Measurements from ENCODE around the gene LCA5. TPM values are rescaled to one million over a fixed set of nuclear protein-coding genes. Genes with fewer than 3 reads are reported as not detected.

Gene LCA5
- total and polyA plus RNA-seq, 2 experiments from 2014 or later, result 2.4 to 5.6 TPM

GRCh38 chr6:79504372-79504771 lies 32.9 kb downstream of the LCA5 start:
- 81% methylated on average over 2 of the region's 2 CpGs for WGBS (ENCODE audit: low lambda C conversion rate, missing lambda C conversion rate)
- Histone ChIP-seq H3K36me3 (replicated peaks; ENCODE audit: insufficient read depth, low read depth) (no peaks in the 10 kb centered on the region), H2AFZ (no peak overlapping the region), H3K9me3 (ENCODE audit: low read depth) (no peaks in the 10 kb centered on the region), H3K27ac (no peak overlapping the region), H3K79me2 (no peaks in the 10 kb centered on the region), H3K4me3 (no peak overlapping the region), H3K4me2 (no peak overlapping the region), H3K27me3 (no peaks in the 10 kb centered on the region), H4K20me1 (ENCODE audit: insufficient read depth, poor library complexity, severe bottlenecking) (no peaks in the 10 kb centered on the region), H3K9me2 (replicated peaks; ENCODE audit: insufficient read depth) (no peaks in the 10 kb centered on the region), H3K4me1 (ENCODE audit: insufficient read depth) (no peaks in the 10 kb centered on the region)
- TF ChIP-seq EZH2phosphoT487 (IDR thresholded peaks at IDR 0.05; ENCODE audit: low read depth, severe bottlenecking, unreplicated experiment), result no peak
- no peak for TF ChIP-seq EZH2 (IDR thresholded peaks at IDR 0.05; ENCODE audit: borderline replicate concordance)
- TF ChIP-seq CTCF (IDR thresholded peaks at IDR 0.05; ENCODE audit: poor library complexity), result no peak
- no peak for DNase-seq (ENCODE audit: low spot score)

GRCh38 chr6:79498842-79499241 lies 38.4 kb downstream of the LCA5 start:
- Histone ChIP-seq H3K9me3 (ENCODE audit: low read depth) (no peaks in the 10 kb centered on the region), H3K4me1 (ENCODE audit: insufficient read depth) (no peaks in the 10 kb centered on the region), H3K4me2 (no peak overlapping the region), H4K20me1 (ENCODE audit: insufficient read depth, poor library complexity, severe bottlenecking) (no peaks in the 10 kb centered on the region), H3K27ac (no peak overlapping the region), H3K79me2 (no peaks in the 10 kb centered on the region), H3K27me3 (no peaks in the 10 kb centered on the region), H3K9me2 (replicated peaks; ENCODE audit: insufficient read depth) (no peaks in the 10 kb centered on the region), H3K4me3 (no peak overlapping the region), H2AFZ (no peak overlapping the region), H3K36me3 (replicated peaks; ENCODE audit: insufficient read depth, low read depth) (no peaks in the 10 kb centered on the region)
- 81% methylated on average over 1 of the region's 1 CpG for WGBS (ENCODE audit: low lambda C conversion rate, missing lambda C conversion rate)
- DNase-seq (ENCODE audit: low spot score), result no peak
- TF ChIP-seq EZH2phosphoT487 (IDR thresholded peaks at IDR 0.05; ENCODE audit: low read depth, severe bottlenecking, unreplicated experiment), result no peak
- no peak for TF ChIP-seq EZH2 (IDR thresholded peaks at IDR 0.05; ENCODE audit: borderline replicate concordance)
- TF ChIP-seq CTCF (IDR thresholded peaks at IDR 0.05; ENCODE audit: poor library complexity), result no peak

- Histone ChIP-seq H3K27me3 (no peaks in the 10 kb centered on the region), H4K20me1 (ENCODE audit: insufficient read depth, poor library complexity, severe bottlenecking) (no peaks in the 10 kb centered on the region), H3K36me3 (replicated peaks; ENCODE audit: insufficient read depth, low read depth) (no peaks in the 10 kb centered on the region), H3K79me2 (no peaks in the 10 kb centered on the region), H3K4me1 (ENCODE audit: insufficient read depth) (no peaks in the 10 kb centered on the region), H3K4me2 (no peak overlapping the region), H2AFZ (no peak overlapping the region), H3K4me3 (no peak overlapping the region), H3K9me2 (replicated peaks; ENCODE audit: insufficient read depth) (no peaks in the 10 kb centered on the region), H3K27ac (no peak overlapping the region), H3K9me3 (ENCODE audit: low read depth) (no peaks in the 10 kb centered on the region)
- WGBS (ENCODE audit: low lambda C conversion rate, missing lambda C conversion rate), result 96% methylated on average over 10 of the region's 10 CpGs
- no peak for TF ChIP-seq CTCF (IDR thresholded peaks at IDR 0.05; ENCODE audit: poor library complexity)
- TF ChIP-seq EZH2phosphoT487 (IDR thresholded peaks at IDR 0.05; ENCODE audit: low read depth, severe bottlenecking, unreplicated experiment), result no peak
- no peak for DNase-seq (ENCODE audit: low spot score)
These were observed 42.0 kb downstream of the LCA5 start for GRCh38 chr6:79495246-79495645.

- Histone ChIP-seq H3K27me3 (no peaks in the 10 kb centered on the region), H3K9me2 (replicated peaks; ENCODE audit: insufficient read depth) (no peaks in the 10 kb centered on the region), H3K27ac (no peak overlapping the region), H3K4me1 (ENCODE audit: insufficient read depth) (no peaks in the 10 kb centered on the region), H3K4me2 (no peak overlapping the region), H3K9me3 (ENCODE audit: low read depth) (no peaks in the 10 kb centered on the region), H2AFZ (no peak overlapping the region), H3K4me3 (no peak overlapping the region), H3K36me3 (replicated peaks; ENCODE audit: insufficient read depth, low read depth) (no peaks in the 10 kb centered on the region), H3K79me2 (no peaks in the 10 kb centered on the region), H4K20me1 (ENCODE audit: insufficient read depth, poor library complexity, severe bottlenecking) (no peaks in the 10 kb centered on the region)
- TF ChIP-seq EZH2phosphoT487 (IDR thresholded peaks at IDR 0.05; ENCODE audit: low read depth, severe bottlenecking, unreplicated experiment), result no peak
- TF ChIP-seq EZH2 (IDR thresholded peaks at IDR 0.05; ENCODE audit: borderline replicate concordance), result no peak
- TF ChIP-seq CTCF (IDR thresholded peaks at IDR 0.05; ENCODE audit: poor library complexity), result no peak
- 49% methylated on average over 5 of the region's 5 CpGs for WGBS (ENCODE audit: low lambda C conversion rate, missing lambda C conversion rate)
- no peak for DNase-seq (ENCODE audit: low spot score)
These were observed 42.4 kb downstream of the LCA5 start for GRCh38 chr6:79494841-79495240.
